ENCODE measurements around the gene ZNG1A. TPM values are rescaled to one million over a fixed set of nuclear protein-coding genes. Genes with fewer than 3 reads are reported as not detected.

ZNG1A gene
- total and polyA plus RNA-seq, 9 of the 15 experiments (the other 6 are each of a cell fraction or from before 2014, with no cell fraction given), result 20.7 to 90.6 (median 41.7) TPM

DNA sequence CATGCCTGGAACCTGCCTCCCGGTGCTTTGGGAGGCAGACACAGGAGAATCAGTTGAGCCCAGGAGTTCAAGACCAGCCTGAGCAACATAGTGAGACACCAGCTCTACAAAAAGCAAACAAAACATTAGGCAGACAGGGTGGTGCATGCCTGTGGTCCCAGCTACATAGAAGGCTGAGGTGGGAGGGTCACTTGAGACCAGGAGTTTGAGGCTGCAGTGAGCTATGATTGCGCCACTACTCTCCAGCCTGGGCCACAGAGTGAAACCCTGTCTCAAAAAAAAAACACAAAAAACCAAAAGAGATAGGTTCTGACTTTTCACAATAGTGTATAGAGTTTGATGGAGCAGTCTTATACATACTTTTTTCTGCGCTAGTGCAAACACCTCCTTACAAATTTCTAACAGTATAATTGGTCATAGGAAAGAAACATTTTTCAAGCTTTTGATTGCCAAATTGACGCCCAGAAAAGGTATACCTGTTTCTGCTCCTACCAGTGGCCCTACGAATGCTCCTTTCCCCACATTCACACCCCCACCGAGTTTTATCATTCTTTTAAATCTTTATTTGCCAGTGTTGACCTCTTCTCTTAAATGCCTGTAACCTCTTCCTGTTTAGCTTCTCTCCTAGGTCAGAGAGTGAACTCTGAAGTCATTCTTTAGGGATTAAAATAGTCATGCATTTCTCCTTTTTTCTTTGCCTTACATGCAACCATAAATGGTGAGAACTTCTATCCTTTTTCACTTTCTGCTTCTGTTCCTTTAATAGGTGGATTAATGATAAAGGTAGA lies 43.3 kb upstream of the ZNG1A start (continued):
- TF ChIP-seq TEAD4 (IDR thresholded peaks at IDR 0.05; ENCODE audit: low read length), result 0 out of 2 replicates have a peak, but pooled peaks have one; percentile 8
- no peak for TF ChIP-seq TEAD4 (CRISPR knock-in tag; IDR thresholded peaks at IDR 0.05; ENCODE audit: borderline replicate concordance)
- TF ChIP-seq ESRRB (CRISPR knock-in tag; IDR thresholded peaks at IDR 0.05; ENCODE audit: borderline replicate concordance), result no peak
- TF ChIP-seq, protein P1, sequence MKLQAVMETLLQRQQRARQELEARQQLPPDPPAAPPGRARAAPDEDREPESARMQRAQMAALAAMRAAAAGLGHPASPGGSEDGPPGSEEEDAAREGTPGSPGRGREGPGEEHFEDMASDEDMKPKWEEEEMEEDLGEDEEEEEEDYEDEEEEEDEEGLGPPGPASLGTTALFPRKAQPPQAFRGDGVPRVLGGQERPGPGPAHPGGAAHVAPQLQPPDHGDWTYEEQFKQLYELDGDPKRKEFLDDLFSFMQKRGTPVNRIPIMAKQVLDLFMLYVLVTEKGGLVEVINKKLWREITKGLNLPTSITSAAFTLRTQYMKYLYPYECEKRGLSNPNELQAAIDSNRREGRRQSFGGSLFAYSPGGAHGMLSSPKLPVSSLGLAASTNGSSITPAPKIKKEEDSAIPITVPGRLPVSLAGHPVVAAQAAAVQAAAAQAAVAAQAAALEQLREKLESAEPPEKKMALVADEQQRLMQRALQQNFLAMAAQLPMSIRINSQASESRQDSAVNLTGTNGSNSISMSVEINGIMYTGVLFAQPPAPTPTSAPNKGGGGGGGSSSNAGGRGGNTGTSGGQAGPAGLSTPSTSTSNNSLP (IDR thresholded peaks at IDR 0.05; ENCODE audit: borderline replicate concordance, low read depth, low read length), result no peak
- TF ChIP-seq, protein P2, sequence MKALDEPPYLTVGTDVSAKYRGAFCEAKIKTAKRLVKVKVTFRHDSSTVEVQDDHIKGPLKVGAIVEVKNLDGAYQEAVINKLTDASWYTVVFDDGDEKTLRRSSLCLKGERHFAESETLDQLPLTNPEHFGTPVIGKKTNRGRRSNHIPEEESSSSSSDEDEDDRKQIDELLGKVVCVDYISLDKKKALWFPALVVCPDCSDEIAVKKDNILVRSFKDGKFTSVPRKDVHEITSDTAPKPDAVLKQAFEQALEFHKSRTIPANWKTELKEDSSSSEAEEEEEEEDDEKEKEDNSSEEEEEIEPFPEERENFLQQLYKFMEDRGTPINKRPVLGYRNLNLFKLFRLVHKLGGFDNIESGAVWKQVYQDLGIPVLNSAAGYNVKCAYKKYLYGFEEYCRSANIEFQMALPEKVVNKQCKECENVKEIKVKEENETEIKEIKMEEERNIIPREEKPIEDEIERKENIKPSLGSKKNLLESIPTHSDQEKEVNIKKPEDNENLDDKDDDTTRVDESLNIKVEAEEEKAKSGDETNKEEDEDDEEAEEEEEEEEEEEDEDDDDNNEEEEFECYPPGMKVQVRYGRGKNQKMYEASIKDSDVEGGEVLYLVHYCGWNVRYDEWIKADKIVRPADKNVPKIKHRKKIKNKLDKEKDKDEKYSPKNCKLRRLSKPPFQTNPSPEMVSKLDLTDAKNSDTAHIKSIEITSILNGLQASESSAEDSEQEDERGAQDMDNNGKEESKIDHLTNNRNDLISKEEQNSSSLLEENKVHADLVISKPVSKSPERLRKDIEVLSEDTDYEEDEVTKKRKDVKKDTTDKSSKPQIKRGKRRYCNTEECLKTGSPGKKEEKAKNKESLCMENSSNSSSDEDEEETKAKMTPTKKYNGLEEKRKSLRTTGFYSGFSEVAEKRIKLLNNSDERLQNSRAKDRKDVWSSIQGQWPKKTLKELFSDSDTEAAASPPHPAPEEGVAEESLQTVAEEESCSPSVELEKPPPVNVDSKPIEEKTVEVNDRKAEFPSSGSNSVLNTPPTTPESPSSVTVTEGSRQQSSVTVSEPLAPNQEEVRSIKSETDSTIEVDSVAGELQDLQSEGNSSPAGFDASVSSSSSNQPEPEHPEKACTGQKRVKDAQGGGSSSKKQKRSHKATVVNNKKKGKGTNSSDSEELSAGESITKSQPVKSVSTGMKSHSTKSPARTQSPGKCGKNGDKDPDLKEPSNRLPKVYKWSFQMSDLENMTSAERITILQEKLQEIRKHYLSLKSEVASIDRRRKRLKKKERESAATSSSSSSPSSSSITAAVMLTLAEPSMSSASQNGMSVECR (CRISPR knock-in tag; IDR thresholded peaks at IDR 0.05), result no peak
- TF ChIP-seq, protein P3, sequence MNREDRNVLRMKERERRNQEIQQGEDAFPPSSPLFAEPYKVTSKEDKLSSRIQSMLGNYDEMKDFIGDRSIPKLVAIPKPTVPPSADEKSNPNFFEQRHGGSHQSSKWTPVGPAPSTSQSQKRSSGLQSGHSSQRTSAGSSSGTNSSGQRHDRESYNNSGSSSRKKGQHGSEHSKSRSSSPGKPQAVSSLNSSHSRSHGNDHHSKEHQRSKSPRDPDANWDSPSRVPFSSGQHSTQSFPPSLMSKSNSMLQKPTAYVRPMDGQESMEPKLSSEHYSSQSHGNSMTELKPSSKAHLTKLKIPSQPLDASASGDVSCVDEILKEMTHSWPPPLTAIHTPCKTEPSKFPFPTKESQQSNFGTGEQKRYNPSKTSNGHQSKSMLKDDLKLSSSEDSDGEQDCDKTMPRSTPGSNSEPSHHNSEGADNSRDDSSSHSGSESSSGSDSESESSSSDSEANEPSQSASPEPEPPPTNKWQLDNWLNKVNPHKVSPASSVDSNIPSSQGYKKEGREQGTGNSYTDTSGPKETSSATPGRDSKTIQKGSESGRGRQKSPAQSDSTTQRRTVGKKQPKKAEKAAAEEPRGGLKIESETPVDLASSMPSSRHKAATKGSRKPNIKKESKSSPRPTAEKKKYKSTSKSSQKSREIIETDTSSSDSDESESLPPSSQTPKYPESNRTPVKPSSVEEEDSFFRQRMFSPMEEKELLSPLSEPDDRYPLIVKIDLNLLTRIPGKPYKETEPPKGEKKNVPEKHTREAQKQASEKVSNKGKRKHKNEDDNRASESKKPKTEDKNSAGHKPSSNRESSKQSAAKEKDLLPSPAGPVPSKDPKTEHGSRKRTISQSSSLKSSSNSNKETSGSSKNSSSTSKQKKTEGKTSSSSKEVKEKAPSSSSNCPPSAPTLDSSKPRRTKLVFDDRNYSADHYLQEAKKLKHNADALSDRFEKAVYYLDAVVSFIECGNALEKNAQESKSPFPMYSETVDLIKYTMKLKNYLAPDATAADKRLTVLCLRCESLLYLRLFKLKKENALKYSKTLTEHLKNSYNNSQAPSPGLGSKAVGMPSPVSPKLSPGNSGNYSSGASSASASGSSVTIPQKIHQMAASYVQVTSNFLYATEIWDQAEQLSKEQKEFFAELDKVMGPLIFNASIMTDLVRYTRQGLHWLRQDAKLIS (CRISPR knock-in tag; IDR thresholded peaks at IDR 0.05), result no peak
- no peak for TF ChIP-seq PRPF4 (IDR thresholded peaks at IDR 0.05; ENCODE audit: insufficient read depth, low read depth, low read length, poor library complexity, severe bottlenecking)
- 0 out of 2 replicates have a peak, but pooled peaks have one; percentile 17 for TF ChIP-seq ETV1 (tag; conservative IDR thresholded peaks at IDR 0.05; ENCODE audit: low read depth)
- no peak for TF ChIP-seq GTF2A2 (tag; IDR thresholded peaks at IDR 0.05)
- 0 out of 2 replicates have a peak, but pooled peaks have one; percentile 33 for TF ChIP-seq SMARCA4 (IDR thresholded peaks at IDR 0.05)
- no peak for TF ChIP-seq EZH2 (IDR thresholded peaks at IDR 0.05; ENCODE audit: borderline replicate concordance, low read depth, low read length)
- no peak for TF ChIP-seq RB1 (IDR thresholded peaks at IDR 0.05; ENCODE audit: low read depth)
- TF ChIP-seq PHF21A (IDR thresholded peaks at IDR 0.05; ENCODE audit: borderline replicate concordance, low read depth), result no peak
- no peak for TF ChIP-seq POU5F1 (IDR thresholded peaks at IDR 0.05; ENCODE audit: borderline replicate concordance, low read depth, low read length, partially characterized antibody)
- no peak for TF ChIP-seq XRCC3 (IDR thresholded peaks at IDR 0.05)
- no peak for TF ChIP-seq ZNF41 (CRISPR knock-in tag; conservative IDR thresholded peaks at IDR 0.05)
